ENCODE measurements around the gene CENPO. TPM values are rescaled to one million over a fixed set of nuclear protein-coding genes. Genes with fewer than 3 reads are reported as not detected.

CENPO gene
- total and polyA plus RNA-seq, 2 donors (not counting 3 experiments of a cell fraction or from before 2014, with no cell fraction given) = 26.8 to 45.3 TPM

DNA sequence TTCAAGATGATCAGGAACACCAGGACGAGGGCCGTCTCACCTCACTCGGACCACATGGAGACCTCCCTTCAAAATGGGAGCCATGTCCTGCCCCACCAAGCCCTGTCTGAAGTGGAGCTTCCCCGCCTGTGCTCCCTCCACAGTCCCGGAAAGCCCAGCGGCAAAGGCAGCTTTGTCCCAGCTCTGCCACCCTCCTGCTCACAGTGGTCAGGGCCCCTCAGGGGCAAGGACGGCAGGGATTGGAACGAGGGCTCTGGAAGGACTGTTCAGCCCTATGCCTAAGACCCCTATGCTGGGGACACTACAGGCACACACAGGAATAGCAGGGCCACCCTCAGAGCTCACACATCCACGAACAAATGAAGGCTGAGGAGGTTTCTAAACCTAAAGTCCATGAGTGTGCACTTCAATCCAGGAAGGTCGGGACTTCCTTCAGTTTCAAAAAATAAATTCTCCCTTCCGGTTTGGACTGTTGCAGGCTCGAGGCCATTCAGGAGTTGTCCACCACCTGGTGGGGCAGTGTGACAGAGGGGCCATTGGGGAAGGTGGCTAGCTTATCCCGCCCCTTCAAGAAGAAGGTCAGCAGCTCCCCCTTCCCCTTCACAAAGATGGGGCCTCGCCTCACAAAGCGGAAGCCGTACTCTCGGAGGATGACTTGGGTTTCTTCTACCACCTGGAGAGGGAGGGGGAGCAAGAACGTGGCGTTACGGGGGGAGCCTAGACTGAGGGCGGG lies 26.4 kb downstream of the CENPO start:
- no peaks in the 10 kb centered on the region for H3K9me1 ChIP-seq (replicated peaks; ENCODE audit: control insufficient read depth, extremely low read depth, insufficient read depth, low read length)
- TSS peak; percentile 44 for BruUV-seq (replicated peaks)
- H3K27ac ChIP-seq (ENCODE audit: insufficient read depth, low read depth, low read length) = no peak overlapping the region
- no peak overlapping the region for H3K9ac ChIP-seq (replicated peaks; ENCODE audit: extremely low read depth, insufficient read depth, low read length)
- intact Hi-C loops (cut with micrococcal nuclease) = no loop called here
- no peak overlapping the region for H3K4me2 ChIP-seq (ENCODE audit: insufficient read depth, low read length)
- no peaks in the 10 kb centered on the region for H3K27me3 ChIP-seq (ENCODE audit: control insufficient read depth in 2 of 2, insufficient read depth in 2 of 2, low read length in 2 of 2)
- FAIRE-seq = no peak
- peaks cover 19% of the 10 kb centered on the region for H3K4me1 ChIP-seq (ENCODE audit: control insufficient read depth, extremely low read depth, insufficient read depth, low read length)
- H3K36me3 ChIP-seq (ENCODE audit: control insufficient read depth in 2 of 2, extremely low read depth in 1 of 2, insufficient read depth in 2 of 2, low read length in 2 of 2) = peaks cover 16 to 23% of the 10 kb centered on the region in 2 experiments
- TF ChIP-seq POLR2AphosphoS5 (IDR thresholded peaks at IDR 0.05; ENCODE audit: insufficient read depth, low read depth, low read length) (no peak), MYC (IDR thresholded peaks at IDR 0.05; ENCODE audit: low read depth, low read length) (no peak), GATA2 (IDR thresholded peaks at IDR 0.05; ENCODE audit: insufficient read depth, insufficient read length, low read depth, low read length) (no peak), POLR2A (IDR thresholded peaks at IDR 0.05; ENCODE audit: low read depth, low read length) (no peak), EZH2 (IDR thresholded peaks at IDR 0.05; ENCODE audit: borderline replicate concordance, low read depth, low read length, severe bottlenecking) (no peak), JUN (IDR thresholded peaks at IDR 0.05; ENCODE audit: borderline replicate concordance, insufficient read depth, insufficient read length, low read depth) (no peak), FOS (IDR thresholded peaks at IDR 0.05; ENCODE audit: borderline replicate concordance, insufficient read depth, low read length) (no peak)
- TF ChIP-seq, protein P1, sequence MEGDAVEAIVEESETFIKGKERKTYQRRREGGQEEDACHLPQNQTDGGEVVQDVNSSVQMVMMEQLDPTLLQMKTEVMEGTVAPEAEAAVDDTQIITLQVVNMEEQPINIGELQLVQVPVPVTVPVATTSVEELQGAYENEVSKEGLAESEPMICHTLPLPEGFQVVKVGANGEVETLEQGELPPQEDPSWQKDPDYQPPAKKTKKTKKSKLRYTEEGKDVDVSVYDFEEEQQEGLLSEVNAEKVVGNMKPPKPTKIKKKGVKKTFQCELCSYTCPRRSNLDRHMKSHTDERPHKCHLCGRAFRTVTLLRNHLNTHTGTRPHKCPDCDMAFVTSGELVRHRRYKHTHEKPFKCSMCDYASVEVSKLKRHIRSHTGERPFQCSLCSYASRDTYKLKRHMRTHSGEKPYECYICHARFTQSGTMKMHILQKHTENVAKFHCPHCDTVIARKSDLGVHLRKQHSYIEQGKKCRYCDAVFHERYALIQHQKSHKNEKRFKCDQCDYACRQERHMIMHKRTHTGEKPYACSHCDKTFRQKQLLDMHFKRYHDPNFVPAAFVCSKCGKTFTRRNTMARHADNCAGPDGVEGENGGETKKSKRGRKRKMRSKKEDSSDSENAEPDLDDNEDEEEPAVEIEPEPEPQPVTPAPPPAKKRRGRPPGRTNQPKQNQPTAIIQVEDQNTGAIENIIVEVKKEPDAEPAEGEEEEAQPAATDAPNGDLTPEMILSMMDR (IDR thresholded peaks at IDR 0.05; ENCODE audit: extremely low read depth in 1 of 2, insufficient read depth in 1 of 2, low read depth in 1 of 2, low read length in 2 of 2) = no peak
- TF ChIP-seq, protein P2, sequence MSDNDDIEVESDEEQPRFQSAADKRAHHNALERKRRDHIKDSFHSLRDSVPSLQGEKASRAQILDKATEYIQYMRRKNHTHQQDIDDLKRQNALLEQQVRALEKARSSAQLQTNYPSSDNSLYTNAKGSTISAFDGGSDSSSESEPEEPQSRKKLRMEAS (IDR thresholded peaks at IDR 0.05; ENCODE audit: insufficient read depth, insufficient read length) = no peak
- peaks cover 4% of the 10 kb centered on the region for H3K79me2 ChIP-seq (ENCODE audit: control insufficient read depth, insufficient read depth, low read length)
- H3K4me3 ChIP-seq (replicated peaks in 1 of 3; ENCODE audit: insufficient read depth in 1 of 3, low read depth in 1 of 3, low read length in 3 of 3) = no peak overlapping the region
- DNase-seq (ENCODE audit: low read depth, low spot score) = no peak
- ChIA-PET CTCF (interaction anchor here (0.7 to 2.6 kb wide), 4 partner anchors 8 to 397 kb away, joined by 3 to 18 read pairs (median 7); no protein-coding TSS in a partner anchor), POLR2A (interaction anchor here (1.0 kb wide), 1 partner anchor 8 kb away, joined by 3 read pairs; no protein-coding TSS in a partner anchor)
- H3K9me3 ChIP-seq (replicated peaks; ENCODE audit: control insufficient read depth, insufficient read depth, low read length) = no peaks in the 10 kb centered on the region
- H4K20me1 ChIP-seq (replicated peaks; ENCODE audit: control insufficient read depth, extremely low read depth, insufficient read depth, low read length) = no peaks in the 10 kb centered on the region
- dilution Hi-C loops (cut with MboI; ENCODE audit: extremely low pct_ligation_motif_present, low sequenced_read_pairs) = no loop called here
- no peak overlapping the region for H2AFZ ChIP-seq (ENCODE audit: low read depth, low read length)

All from endothelial cell of umbilical vein (primary cell).